Epithelial cell of esophagus (primary cell): ENCODE measurements around the gene CACNB1.

Experiments
- DNase-seq: peaks from one replicate; pipeline ENCODE4 v3.0.0; 2010; ENCODE audit warnings: low read depth
- H3K4me3 ChIP-seq: 2 replicates; pipeline ENCODE4 v1.5.1; 2011; ENCODE audit warnings: mild to moderate bottlenecking, low read length, control low read depth
- TF ChIP-seq, protein P1 (sequence below): IDR thresholded peaks from 2 replicates; pipeline ENCODE4 v1.5.1; 2011; ENCODE audit warnings: low read depth, mild to moderate bottlenecking, low read length, control low read depth, inconsistent platforms; ENCODE audit not compliant: insufficient read depth; ENCODE audit errors: missing control alignments

The CACNB1 gene

DNA sequence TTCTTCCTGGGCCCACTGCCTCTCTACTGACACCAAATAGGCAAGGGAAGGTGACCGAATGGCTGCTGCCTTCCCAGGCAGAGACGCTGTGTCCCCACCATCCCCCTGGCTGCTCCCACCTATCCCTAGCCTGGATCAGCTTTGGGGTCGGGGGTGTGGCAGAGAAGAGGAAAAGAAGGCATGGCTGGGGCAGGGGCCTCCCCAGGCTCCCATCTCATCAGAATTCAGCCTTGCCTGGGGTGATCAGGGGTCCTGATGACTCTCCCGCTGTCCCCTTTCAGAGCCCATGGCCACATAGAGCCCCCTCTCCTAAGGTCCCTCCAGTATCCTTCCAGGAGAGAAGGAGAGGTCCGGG lies 46.7 kb downstream of the CACNB1 start:
- TF ChIP-seq, protein P1, sequence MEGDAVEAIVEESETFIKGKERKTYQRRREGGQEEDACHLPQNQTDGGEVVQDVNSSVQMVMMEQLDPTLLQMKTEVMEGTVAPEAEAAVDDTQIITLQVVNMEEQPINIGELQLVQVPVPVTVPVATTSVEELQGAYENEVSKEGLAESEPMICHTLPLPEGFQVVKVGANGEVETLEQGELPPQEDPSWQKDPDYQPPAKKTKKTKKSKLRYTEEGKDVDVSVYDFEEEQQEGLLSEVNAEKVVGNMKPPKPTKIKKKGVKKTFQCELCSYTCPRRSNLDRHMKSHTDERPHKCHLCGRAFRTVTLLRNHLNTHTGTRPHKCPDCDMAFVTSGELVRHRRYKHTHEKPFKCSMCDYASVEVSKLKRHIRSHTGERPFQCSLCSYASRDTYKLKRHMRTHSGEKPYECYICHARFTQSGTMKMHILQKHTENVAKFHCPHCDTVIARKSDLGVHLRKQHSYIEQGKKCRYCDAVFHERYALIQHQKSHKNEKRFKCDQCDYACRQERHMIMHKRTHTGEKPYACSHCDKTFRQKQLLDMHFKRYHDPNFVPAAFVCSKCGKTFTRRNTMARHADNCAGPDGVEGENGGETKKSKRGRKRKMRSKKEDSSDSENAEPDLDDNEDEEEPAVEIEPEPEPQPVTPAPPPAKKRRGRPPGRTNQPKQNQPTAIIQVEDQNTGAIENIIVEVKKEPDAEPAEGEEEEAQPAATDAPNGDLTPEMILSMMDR, result no peak
- H3K4me3 ChIP-seq, result no peak overlapping the region
- no peak for DNase-seq

DNA sequence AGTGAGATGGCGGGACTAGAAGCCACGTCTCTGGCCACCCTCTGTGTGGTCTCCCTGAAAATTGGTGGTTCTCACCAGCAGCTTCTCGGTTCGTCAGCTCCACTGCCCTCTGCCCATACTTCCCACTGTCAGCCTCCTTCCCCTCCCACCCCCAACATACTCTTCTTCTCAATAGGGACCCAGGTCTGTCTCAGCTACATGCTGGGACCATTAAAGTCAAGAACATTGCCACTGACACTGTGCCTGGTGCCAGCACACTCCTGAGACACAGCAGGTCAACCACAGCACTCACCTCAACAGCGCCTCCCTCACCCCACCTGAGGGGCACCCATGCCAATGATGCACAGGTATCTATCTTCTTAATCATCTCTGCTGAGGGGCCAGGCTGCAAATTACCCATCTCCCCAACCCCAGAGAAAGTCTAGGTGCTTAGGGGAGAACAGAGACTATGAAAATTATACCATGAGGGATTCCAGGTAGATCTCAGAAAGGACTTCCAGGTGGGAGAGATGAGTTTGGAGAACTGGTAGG lies 47.3 kb downstream of the CACNB1 start:
- no peak overlapping the region for H3K4me3 ChIP-seq
- DNase-seq, result no peak
- TF ChIP-seq, protein P1, result no peak

DNA sequence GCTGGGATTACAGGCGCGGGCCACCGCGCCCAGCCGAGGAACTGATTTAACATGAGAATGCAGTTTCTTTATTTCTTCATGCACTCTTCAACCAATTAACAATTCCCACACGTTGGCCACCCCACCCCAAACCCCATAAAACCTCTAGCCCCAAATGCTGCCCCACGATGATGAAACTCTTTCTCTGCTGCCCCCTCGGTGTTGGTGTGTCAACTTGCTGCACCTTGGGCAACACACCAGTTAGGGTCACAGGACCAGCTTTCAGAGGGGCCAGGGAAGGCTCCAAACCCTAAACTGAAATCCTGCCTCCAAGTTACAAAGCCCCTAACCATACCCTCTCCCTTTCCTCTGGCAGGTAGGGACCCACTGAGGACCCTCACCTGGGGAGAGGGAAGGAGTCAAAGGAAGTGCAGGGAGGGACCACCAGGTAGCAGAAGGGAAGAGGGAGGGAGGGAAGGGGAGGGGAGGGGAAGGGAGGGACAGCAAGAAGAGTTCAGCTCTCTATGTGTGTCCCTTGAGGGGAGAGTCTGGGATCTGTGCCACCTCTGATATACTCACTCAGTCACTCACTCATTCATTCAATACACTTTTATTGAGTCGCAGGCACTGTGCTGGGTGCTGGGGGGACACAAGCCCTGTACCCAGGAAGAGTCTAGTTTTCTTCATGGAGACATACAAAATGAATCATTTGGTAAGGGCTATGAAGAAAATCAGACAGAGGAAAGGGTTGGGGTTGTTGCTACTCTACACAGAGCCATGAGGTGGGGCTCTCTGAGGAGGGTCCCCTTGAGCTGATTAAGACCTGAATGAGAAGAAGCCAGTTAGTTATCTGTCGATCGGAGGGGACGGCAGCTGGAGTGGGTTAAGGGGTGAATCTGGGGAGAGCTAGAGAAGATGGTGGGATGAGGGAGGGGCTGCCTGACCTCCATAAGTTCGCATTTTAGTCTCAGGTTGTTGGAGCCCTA lies 50.0 kb downstream of the CACNB1 start:
- TF ChIP-seq, protein P1, result no peak
- DNase-seq, result no peak
- H3K4me3 ChIP-seq, result no peak overlapping the region

DNA sequence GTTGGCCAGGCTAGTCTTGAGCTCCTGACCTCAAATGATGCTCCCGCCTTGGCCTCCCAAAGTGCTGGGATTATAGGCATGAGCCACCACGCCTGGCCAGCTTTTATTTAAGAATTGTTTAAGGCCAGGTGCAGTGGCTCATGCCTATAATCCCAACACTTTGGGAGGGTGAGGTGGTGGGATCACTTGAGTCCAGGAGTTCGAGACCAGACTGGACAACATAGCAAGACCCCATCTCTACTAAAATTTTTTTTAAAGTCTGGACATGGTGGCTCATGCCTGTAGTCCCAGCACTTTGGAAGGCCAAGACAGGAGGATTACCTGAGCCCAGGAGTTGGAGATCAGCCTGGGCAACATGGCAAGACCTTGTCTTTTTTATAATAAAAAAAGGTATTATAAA lies 51.2 kb downstream of the CACNB1 start:
- no peak overlapping the region for H3K4me3 ChIP-seq
- DNase-seq, result no peak
- TF ChIP-seq, protein P1, result no peak

DNA sequence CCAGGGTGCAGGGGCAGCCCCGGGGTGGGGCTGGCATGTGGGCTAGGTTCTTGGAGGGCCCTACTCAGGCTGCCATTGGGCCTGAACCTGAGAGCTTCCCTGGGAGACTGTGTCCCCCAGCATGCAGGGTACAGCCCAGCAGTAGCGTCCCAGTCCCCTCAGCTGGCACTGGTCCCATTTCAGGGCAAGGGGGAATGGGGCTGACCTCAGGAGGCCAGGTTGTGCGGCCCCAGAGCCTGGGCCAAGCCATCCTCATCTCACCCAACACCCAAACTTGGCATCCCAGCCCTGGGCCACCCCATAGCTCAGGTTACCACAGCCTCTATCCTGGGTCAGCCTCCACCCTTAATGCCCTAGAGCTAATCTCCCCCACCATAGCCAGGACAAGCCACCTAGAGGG lies 52.3 kb downstream of the CACNB1 start:
- DNase-seq, result no peak
- TF ChIP-seq, protein P1, result no peak
- no peak overlapping the region for H3K4me3 ChIP-seq

DNA sequence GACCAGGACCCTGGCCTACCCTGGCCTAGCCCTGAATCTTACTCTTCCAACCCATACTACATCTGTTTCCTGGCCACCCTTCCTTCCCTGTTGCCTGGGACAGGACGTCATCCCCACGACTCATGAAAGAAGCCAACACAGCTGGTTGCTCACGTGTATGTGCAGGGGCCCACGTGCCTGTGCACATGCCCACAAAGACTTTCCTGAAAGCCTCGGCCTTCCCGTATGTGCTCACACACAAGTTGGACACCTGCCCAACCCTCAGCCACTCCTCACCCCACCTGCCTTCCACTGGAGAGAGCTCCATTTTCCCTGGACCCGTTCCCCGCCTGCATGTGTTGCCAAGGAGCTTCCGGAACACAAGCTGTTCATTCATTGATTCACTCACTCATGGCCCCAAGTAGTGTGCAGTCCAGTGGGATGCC lies 53.0 kb downstream of the CACNB1 start:
- H3K4me3 ChIP-seq, result no peak overlapping the region
- TF ChIP-seq, protein P1, result no peak
- peak; percentile 93 for DNase-seq
